HEK293 (cell line): ENCODE data around the gene WDR41.

Experiments
- CTCF ChIA-PET: fragments of 350-600 bp; formaldehyde crosslinking; extraction: SDS; loops from one replicate; lab custom pipeline; 2021; ENCODE audit warnings: antibody characterized with exemption; lab: Yijun Ruan, JAX
- POLR2A ChIA-PET: fragments of 300-600 bp; formaldehyde crosslinking; extraction: SDS; loops from one replicate; lab custom pipeline; 2020; ENCODE audit warnings: antibody characterized with exemption, inconsistent platforms; lab: Yijun Ruan, JAX
- H3K27ac ChIP-seq: fragments of 200-500 bp; sonication (Bioruptor generic); 2 replicates; pipeline ENCODE4 v1.5.1; 2014; ENCODE audit warnings: low read depth, low read length, control low read depth, inconsistent platforms; ENCODE audit errors: extremely low read depth
- H3K36me3 ChIP-seq, 2 experiments: fragments of 200-500 bp in 1 of 2; sonication (Bioruptor generic) in 1 of 2; 1 replicate in 1 of 2; 2 replicates in 1 of 2; pipeline ENCODE4 v1.5.1; 2014 to 2017; ENCODE audit warnings: inconsistent platforms in 2 of 2, low read length in 2 of 2; ENCODE audit not compliant: control insufficient read depth in 2 of 2, insufficient read depth in 1 of 2
- H3K4me1 ChIP-seq: fragments of 200-500 bp; sonication (Bioruptor generic); 2 replicates; pipeline ENCODE4 v1.5.1; 2014; ENCODE audit warnings: mild to moderate bottlenecking, low read length, inconsistent platforms; ENCODE audit not compliant: control insufficient read depth, insufficient read depth
- H3K4me3 ChIP-seq: 2 replicates; pipeline ENCODE4 v1.5.1; 2011; ENCODE audit warnings: low read depth, mild to moderate bottlenecking, control low read depth, low read length, moderate library complexity
- H3K9me3 ChIP-seq: fragments of 200-500 bp; sonication (Bioruptor generic); 2 replicates; pipeline ENCODE4 v1.5.1; 2014; ENCODE audit warnings: low read depth, low read length, inconsistent platforms; ENCODE audit not compliant: control insufficient read depth, insufficient read depth
- GLIS2 ChIP-seq: fragments of 450-650 bp; formaldehyde crosslinking; IDR thresholded peaks from 2 replicates; pipeline ENCODE4 v1.5.1; 2016; ENCODE audit warnings: missing biosample characterization, missing genetic modification characterization
- MYNN ChIP-seq: fragments of 450-650 bp; formaldehyde crosslinking; IDR thresholded peaks from 2 replicates; pipeline ENCODE4 v1.5.1; 2016; ENCODE audit warnings: missing biosample characterization, missing genetic modification characterization, borderline replicate concordance
- PRDM4 ChIP-seq: fragments of 450-650 bp; formaldehyde crosslinking; IDR thresholded peaks from 2 replicates; pipeline ENCODE4 v1.5.1; 2017; ENCODE audit warnings: missing biosample characterization, missing genetic modification characterization
- TCF7L2 ChIP-seq: IDR thresholded peaks from 2 replicates; pipeline ENCODE4 v1.6.1; 2011; ENCODE audit warnings: low read depth, mild to moderate bottlenecking, inconsistent platforms, low read length, moderate library complexity, borderline replicate concordance
- ZNF10 ChIP-seq: fragments of 450-650 bp; formaldehyde crosslinking; IDR thresholded peaks from 2 replicates; pipeline ENCODE4 v1.5.1; 2017; ENCODE audit warnings: missing biosample characterization, missing genetic modification characterization
- ZNF335 ChIP-seq: fragments of 450-650 bp; formaldehyde crosslinking; conservative IDR thresholded peaks from 2 replicates; pipeline ENCODE4 v1.5.1; 2016; ENCODE audit warnings: missing biosample characterization, missing genetic modification characterization
- ZNF362 ChIP-seq: fragments of 450-650 bp; formaldehyde crosslinking; IDR thresholded peaks from 2 replicates; pipeline ENCODE4 v1.5.1; 2016; ENCODE audit warnings: missing biosample characterization, missing genetic modification characterization
- ZNF544 ChIP-seq: fragments of 450-650 bp; formaldehyde crosslinking; IDR thresholded peaks from 2 replicates; pipeline ENCODE4 v1.5.0; 2017; ENCODE audit warnings: missing biosample characterization, missing genetic modification characterization
- ZNF558 ChIP-seq: fragments of 450-650 bp; formaldehyde crosslinking; IDR thresholded peaks from 2 replicates; pipeline ENCODE4 v1.5.1; 2016; ENCODE audit warnings: missing biosample characterization, missing genetic modification characterization
- ZNF658 ChIP-seq: fragments of 450-650 bp; formaldehyde crosslinking; IDR thresholded peaks from 2 replicates; pipeline ENCODE4; 2016; ENCODE audit warnings: missing biosample characterization, missing genetic modification characterization
- ZNF747 ChIP-seq: fragments of 450-650 bp; formaldehyde crosslinking; IDR thresholded peaks from 2 replicates; pipeline ENCODE4 v1.5.1; 2016; ENCODE audit warnings: missing biosample characterization, missing genetic modification characterization
- ZSCAN30 ChIP-seq: fragments of 450-650 bp; IDR thresholded peaks from 2 replicates; pipeline ENCODE4 v1.5.1; 2018; ENCODE audit warnings: missing biosample characterization, mild to moderate bottlenecking, missing genetic modification characterization, moderate library complexity
- TF ChIP-seq, protein P1 (sequence below): fragments of 450-650 bp; formaldehyde crosslinking; IDR thresholded peaks from 2 replicates; pipeline ENCODE4 v1.5.1; 2016; ENCODE audit warnings: missing biosample characterization, missing genetic modification characterization
- TF ChIP-seq, protein P2 (sequence below): sonication (generic); formaldehyde crosslinking; IDR thresholded peaks from 2 replicates; pipeline ENCODE4 v1.8.1; 2022; ENCODE audit warnings: mild to moderate bottlenecking, moderate library complexity, missing genetic modification reagents
- TF ChIP-seq, protein P3 (sequence below): fragments of 450-650 bp; formaldehyde crosslinking; IDR thresholded peaks from 2 replicates; pipeline ENCODE4 v1.5.1; 2016; ENCODE audit warnings: missing biosample characterization, missing genetic modification characterization
- TF ChIP-seq, protein P4 (sequence below): fragments of 450-650 bp; formaldehyde crosslinking; IDR thresholded peaks from 2 replicates; pipeline ENCODE4 v1.5.1; 2016; ENCODE audit warnings: missing biosample characterization, missing genetic modification characterization

Gene WDR41

GRCh38 chr5:77418162-77418561, 74.0 kb downstream of the WDR41 start (continued):
- no peak for TF ChIP-seq ZNF362 (tag by site-specific recombination)
- TF ChIP-seq, protein P1, sequence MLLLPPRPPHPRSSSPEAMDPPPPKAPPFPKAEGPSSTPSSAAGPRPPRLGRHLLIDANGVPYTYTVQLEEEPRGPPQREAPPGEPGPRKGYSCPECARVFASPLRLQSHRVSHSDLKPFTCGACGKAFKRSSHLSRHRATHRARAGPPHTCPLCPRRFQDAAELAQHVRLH (tag by site-specific recombination), result no peak
- TF ChIP-seq GLIS2 (tag by site-specific recombination), result no peak
- TF ChIP-seq, protein P2, sequence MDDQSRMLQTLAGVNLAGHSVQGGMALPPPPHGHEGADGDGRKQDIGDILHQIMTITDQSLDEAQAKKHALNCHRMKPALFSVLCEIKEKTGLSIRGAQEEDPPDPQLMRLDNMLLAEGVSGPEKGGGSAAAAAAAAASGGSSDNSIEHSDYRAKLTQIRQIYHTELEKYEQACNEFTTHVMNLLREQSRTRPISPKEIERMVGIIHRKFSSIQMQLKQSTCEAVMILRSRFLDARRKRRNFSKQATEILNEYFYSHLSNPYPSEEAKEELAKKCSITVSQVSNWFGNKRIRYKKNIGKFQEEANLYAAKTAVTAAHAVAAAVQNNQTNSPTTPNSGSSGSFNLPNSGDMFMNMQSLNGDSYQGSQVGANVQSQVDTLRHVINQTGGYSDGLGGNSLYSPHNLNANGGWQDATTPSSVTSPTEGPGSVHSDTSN (CRISPR knock-in tag), result no peak
- no peak for TF ChIP-seq TCF7L2
- no peak for TF ChIP-seq ZNF544 (tag by site-specific recombination)
- TF ChIP-seq ZNF558 (tag by site-specific recombination), result no peak
- TF ChIP-seq, all 188 proteins: peak for 0

GRCh38 chr5:77413049-77413448, 79.1 kb downstream of the WDR41 start:
- TF ChIP-seq MYNN (no peak), ZNF10 (no peak), ZSCAN30 (no peak), ZNF658 (no peak), PRDM4 (tag by site-specific recombination) (no peak), GLIS2 (tag by site-specific recombination) (no peak), ZNF335 (tag by site-specific recombination) (no peak), ZNF747 (tag by site-specific recombination) (no peak)
- TF ChIP-seq, protein P3, sequence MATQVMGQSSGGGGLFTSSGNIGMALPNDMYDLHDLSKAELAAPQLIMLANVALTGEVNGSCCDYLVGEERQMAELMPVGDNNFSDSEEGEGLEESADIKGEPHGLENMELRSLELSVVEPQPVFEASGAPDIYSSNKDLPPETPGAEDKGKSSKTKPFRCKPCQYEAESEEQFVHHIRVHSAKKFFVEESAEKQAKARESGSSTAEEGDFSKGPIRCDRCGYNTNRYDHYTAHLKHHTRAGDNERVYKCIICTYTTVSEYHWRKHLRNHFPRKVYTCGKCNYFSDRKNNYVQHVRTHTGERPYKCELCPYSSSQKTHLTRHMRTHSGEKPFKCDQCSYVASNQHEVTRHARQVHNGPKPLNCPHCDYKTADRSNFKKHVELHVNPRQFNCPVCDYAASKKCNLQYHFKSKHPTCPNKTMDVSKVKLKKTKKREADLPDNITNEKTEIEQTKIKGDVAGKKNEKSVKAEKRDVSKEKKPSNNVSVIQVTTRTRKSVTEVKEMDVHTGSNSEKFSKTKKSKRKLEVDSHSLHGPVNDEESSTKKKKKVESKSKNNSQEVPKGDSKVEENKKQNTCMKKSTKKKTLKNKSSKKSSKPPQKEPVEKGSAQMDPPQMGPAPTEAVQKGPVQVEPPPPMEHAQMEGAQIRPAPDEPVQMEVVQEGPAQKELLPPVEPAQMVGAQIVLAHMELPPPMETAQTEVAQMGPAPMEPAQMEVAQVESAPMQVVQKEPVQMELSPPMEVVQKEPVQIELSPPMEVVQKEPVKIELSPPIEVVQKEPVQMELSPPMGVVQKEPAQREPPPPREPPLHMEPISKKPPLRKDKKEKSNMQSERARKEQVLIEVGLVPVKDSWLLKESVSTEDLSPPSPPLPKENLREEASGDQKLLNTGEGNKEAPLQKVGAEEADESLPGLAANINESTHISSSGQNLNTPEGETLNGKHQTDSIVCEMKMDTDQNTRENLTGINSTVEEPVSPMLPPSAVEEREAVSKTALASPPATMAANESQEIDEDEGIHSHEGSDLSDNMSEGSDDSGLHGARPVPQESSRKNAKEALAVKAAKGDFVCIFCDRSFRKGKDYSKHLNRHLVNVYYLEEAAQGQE (tag by site-specific recombination), result no peak
- TF ChIP-seq, protein P4, sequence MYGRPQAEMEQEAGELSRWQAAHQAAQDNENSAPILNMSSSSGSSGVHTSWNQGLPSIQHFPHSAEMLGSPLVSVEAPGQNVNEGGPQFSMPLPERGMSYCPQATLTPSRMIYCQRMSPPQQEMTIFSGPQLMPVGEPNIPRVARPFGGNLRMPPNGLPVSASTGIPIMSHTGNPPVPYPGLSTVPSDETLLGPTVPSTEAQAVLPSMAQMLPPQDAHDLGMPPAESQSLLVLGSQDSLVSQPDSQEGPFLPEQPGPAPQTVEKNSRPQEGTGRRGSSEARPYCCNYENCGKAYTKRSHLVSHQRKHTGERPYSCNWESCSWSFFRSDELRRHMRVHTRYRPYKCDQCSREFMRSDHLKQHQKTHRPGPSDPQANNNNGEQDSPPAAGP (tag by site-specific recombination), result no peak
- no peak overlapping the region for H3K4me3 ChIP-seq
- ChIA-PET POLR2A (no interaction called here), CTCF (no interaction called here)
- H3K9me3 ChIP-seq, result no peaks in the 10 kb centered on the region
- H3K4me1 ChIP-seq, result no peaks in the 10 kb centered on the region
- no peaks in the 10 kb centered on the region for H3K36me3 ChIP-seq
- H3K27ac ChIP-seq, result no peak overlapping the region
